ENCODE measurements around the gene KLHL35. TPM values are rescaled to one million over a fixed set of nuclear protein-coding genes. Genes with fewer than 3 reads are reported as not detected.

KLHL35 gene, protein sequence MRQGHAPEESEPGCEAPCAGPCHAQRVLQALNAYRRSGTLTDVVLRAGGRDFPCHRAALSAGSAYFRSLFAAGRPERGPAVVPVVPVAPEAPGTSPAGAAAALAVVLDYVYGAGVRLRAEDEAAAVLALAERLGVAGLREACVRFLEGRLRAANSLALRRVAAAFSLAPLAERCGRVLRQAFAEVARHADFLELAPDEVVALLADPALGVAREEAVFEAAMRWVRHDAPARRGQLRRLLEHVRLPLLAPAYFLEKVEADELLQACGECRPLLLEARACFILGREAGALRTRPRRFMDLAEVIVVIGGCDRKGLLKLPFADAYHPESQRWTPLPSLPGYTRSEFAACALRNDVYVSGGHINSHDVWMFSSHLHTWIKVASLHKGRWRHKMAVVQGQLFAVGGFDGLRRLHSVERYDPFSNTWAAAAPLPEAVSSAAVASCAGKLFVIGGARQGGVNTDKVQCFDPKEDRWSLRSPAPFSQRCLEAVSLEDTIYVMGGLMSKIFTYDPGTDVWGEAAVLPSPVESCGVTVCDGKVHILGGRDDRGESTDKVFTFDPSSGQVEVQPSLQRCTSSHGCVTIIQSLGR
- 0.63 to 1.8 TPM (median 1.1 TPM) in 5 replicates for total RNA-seq (2022; extraction: Qiagen RNA extraction)

DNA sequence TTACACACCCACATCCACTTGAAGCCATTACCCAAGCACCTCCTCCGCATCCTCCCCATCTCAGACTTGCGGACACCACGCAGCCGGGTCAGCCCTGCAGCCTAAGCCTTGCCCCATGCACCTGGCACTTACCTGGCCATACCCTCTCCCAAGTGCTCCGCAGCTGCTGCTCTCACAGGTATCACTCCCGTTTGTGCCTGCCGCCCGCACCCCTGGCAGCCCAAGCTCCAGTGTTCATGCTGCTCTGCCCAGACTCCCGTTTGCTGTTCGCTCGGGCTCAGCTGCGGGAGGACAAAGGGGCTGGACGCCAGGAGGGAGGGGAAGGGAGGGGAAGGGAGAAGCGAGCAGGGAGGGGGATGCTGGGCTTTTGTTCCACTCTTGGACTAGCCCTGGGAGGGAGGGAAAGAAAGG lies at the start of gene KLHL35:
TSS of gene KLHL35 (minus strand) at position 293 of the 411 bp plus-strand sequence. CDS start 2,574 bp downstream, outside the sequence.

DNA sequence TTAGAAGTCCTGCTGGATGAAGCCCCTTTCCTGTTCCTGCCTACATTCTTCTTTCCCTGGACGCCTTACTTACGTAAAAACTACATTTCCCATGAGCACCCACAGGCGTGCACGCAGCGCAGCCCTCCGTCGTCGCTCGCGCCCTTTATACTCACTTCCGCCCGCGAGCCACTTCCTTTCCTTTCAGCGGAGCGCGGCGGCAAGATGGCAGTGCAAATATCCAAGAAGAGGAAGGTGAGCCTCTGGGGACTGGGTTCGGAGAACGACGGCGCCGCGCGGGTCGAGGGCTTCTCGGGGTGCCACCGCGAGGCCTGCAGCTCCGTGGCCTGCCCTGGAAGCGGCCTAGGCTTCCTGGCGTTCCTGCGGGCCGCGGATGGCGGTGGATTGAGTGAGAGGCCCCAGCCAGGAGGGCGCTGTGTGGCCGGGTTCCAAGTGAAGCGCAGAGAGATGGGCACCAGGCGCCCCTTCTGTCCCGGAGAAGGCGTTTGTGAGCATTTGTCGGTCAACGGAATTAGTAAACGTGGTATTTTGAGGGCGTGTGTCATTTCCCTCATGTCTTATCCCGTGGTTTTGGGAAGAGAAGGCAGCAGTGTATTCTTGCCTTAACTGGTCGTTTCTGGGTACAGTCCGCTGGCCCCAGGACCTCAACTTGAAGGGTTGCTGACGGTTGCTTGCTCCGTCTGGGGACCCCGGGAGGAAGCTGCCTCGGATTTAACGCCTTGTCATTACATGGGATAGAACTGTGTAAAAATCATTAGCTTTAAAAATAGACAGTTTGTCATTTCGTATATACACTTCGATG lies 33.5 kb downstream of the KLHL35 start, which contains the start of gene RPS3:
TSS of gene RPS3 (plus strand) at position 175 of the 802 bp plus-strand sequence. CDS start at position 205, 30 bp downstream.

Other genes with a start within 250 kb of the KLHL35 start
- gene TPBGL, start 192.4 kb downstream of the KLHL35 start, total RNA-seq (2022; extraction: Qiagen RNA extraction), result 0.08 to 0.30 TPM (median 0.23 TPM) in 5 replicates
- 3.4 to 4.6 TPM (median 4.2 TPM) in 5 replicates for gene ARRB1, start 81.5 kb downstream of the KLHL35 start, total RNA-seq (2022; extraction: Qiagen RNA extraction)
- 3,282 to 4,477 TPM (median 3,376 TPM) in 5 replicates for gene RPS3, start 33.7 kb downstream of the KLHL35 start, total RNA-seq (2022; extraction: Qiagen RNA extraction)
- gene GDPD5, start 92.7 kb upstream of the KLHL35 start, total RNA-seq (2022; extraction: Qiagen RNA extraction), result 7.4 to 13.6 TPM (median 10.7 TPM) in 5 replicates
- 78.4 to 113 TPM (median 104 TPM) in 5 replicates for gene SERPINH1, start 129.1 kb upstream of the KLHL35 start, total RNA-seq (2022; extraction: Qiagen RNA extraction)
- 1.5 to 1.9 TPM (median 1.7 TPM) in 5 replicates for gene MAP6, start 235.8 kb upstream of the KLHL35 start, total RNA-seq (2022; extraction: Qiagen RNA extraction)